M059J (cell line): ENCODE measurements around the gene ZBTB32. TPM values are rescaled to one million over a fixed set of nuclear protein-coding genes. Genes with fewer than 3 reads are reported as not detected.
"Not testable (repeated sequence)": the region's sequence is repeated elsewhere in the genome, so short reads cannot be mapped to it uniquely, and the experiment has no call there.

Experiments
- DNase-seq: peaks from one replicate; pipeline ENCODE4 v3.0.0-alpha.2; 2012; ENCODE audit warnings: low read depth
- total RNA-seq: library from RNA; depleted of rRNA; stranded (reverse); fragments of >200 nt; shearing (Covaris generic); gene quantifications from 2 replicates; pipeline ENCODE4 v1.2.3, GENCODE V29; 2014; rRNA removed

ZBTB32 gene, protein sequence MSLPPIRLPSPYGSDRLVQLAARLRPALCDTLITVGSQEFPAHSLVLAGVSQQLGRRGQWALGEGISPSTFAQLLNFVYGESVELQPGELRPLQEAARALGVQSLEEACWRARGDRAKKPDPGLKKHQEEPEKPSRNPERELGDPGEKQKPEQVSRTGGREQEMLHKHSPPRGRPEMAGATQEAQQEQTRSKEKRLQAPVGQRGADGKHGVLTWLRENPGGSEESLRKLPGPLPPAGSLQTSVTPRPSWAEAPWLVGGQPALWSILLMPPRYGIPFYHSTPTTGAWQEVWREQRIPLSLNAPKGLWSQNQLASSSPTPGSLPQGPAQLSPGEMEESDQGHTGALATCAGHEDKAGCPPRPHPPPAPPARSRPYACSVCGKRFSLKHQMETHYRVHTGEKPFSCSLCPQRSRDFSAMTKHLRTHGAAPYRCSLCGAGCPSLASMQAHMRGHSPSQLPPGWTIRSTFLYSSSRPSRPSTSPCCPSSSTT
- total RNA-seq, result not detected in 2 replicates

DNA sequence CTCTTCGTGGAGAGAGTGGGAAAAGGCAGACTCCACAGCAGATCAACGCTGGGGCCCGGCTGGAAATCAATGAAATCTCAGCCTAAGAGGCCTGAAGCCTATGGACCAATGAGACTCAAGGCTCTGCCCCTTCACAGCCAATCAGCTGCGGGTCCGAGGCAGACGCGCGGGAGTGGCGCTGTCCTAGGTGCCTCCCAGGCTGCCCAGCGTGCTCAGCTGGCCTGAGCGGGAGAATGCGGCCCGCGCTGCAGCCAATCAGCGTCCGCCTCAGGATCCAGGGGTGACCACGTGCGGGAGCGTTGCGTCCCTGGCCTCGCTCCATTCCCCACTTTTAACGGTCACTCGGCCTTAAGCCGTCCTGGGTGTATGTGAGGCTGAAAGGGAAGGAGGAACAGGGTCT lies at the start of gene ZBTB32:
TSS of gene ZBTB32 (plus strand) at position 341 of the 400 bp plus-strand sequence. CDS start 10,069 bp downstream, outside the sequence.
- peak; percentile 37 for DNase-seq

DNA sequence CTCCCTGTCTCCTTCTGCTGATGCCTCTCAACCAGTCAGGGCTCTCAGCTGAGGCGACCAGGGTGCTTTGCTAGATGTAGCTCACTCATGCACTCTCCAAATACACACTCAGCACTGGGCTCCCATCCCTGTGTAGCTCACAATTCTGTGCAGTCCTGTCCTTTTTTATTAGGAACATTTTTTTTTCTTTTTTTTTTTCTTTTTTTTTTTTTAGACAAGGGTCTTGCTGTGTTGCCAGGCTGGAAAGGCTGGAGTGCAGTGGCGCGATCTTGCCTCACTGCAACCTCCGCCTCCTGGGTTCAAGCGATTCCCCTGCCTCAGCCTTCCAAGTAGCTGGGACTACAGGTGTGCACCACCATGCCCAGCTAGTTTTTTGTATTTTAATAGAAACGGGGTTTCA lies 49.5 kb upstream of the ZBTB32 start:
- not testable (repeated sequence) for DNase-seq

DNA sequence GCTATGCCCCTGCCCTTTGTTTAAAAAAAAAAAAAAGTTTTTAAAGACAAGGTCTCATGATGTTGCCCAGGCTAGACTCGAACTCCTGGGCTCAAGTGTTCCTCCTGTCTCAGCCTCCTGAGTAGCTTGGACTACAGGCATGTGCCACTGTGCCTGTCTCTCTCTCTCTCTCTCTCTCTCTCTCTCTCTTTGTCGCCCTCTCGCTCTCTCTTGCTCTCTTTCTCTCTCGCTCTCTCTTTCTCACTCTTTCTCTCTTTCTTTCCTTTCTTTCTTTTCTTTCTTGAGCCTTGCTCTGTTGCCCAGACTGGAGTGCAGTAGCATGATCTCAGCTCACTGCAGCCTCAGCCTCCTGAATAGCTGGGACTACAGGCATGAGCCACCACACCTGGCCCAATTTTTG lies 48.8 kb upstream of the ZBTB32 start:
- DNase-seq, result no peak

DNA sequence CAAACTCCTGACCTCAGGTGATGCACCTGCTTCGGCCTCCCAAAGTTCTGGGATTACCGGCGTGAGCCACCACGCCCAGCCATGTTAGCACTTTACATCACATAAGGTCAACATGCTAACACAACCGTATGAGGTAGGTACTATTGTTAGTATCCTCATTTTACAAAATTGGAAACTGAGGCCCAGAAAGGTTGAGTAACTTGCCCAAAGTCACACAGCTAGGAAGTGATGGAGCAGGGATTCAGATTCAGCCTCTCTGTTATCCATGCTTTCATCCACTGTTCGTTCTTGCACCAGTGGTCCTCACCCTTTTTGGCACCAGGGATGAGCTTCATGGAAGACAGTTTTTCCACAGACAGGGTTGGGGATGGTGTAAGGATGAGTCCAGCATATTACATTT lies 47.7 kb upstream of the ZBTB32 start:
- DNase-seq, result no peak

DNA sequence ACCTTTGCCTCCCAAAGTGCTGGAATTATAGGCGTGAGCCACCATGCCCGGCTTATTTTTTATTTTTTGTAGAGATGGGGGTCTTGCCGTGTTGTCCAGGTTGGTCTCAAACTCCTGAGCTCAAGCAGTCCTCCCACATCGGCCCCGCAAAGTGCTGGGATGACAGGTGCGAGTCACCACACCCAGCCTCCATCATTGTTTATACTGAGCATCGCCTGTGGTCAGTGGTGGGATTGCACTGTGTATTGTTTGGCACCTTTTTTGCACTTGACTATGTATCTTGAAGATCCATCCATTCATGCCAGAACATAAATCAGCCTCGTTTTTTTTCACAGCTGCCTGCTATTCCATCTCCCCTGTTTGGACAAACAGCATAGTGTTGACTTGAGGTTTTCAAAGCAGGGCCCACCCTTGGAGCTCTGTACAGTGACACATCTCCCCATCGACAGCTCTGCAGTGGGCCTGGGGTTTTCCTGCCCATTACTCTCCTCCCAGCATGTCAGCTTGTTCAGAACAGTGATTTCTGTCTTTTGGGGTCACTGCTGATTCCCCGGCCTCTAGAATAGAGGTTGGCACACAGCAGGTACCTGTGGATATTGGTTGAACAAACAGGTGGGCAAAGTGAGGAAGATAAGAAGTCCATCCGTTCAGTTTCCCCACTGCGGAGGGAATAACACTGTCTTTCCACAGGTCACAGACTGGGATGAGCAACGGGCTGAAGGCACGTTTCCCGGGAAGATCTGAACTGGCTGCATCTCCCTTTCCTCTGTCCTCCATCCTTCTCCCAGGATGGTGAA lies 46.3 kb upstream of the ZBTB32 start:
- DNase-seq, result peak; percentile 36

DNA sequence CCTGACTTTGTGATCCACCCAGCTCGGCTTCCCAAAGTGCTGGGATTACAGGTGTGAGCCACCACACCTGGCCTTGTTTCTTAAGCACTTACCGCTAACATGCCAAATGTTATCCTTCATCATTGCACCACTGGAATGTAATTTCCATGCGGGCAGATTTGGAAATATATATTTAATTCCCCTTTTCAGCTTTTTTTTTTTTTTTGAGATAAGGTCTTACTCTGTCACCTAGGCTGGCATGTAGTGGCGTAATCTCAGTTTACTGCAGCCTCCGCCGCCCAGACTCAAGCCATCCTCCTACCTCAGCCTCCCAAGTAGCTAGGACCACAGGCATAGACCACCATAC lies 42.4 kb upstream of the ZBTB32 start:
- DNase-seq, result no peak

DNA sequence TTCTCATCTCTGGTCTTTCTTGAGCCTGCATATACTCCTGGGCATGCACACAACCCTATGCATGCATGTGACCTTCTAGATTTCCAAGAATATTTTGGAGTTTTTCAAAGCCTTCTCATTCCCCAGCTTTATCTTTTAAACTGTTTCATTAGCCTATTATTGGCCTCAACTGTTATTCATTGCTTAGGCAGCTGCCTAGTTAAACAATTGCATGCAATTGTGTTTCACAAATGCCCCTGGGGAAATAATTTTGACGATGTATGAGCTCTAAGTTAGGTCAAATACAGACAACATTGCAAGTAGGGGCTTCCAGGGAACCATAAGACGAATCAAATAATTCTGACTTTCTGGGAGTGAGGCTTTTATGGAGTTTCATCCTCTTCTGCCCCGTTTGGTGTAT lies 40.4 kb upstream of the ZBTB32 start:
- no peak for DNase-seq

DNA sequence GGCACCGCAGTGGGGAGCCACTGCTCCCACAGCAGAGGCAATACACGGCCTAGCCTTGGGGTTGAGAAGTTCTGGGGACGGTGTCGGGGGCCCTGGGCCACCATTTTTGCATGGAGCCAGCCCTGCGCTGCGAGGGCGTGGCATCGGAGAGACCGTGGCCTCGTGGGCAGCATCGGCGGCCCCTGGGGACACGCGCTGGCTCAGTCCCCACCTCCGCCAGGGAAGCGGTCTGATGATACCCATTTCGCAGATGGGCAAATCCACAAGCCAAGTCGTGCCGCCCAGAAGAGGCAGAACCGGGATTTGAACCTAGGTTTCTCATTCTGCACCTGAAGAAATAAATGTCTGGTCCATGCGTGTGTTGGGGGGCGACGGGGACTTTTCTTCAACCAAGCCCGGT lies 39.2 kb upstream of the ZBTB32 start:
- no peak for DNase-seq

DNA sequence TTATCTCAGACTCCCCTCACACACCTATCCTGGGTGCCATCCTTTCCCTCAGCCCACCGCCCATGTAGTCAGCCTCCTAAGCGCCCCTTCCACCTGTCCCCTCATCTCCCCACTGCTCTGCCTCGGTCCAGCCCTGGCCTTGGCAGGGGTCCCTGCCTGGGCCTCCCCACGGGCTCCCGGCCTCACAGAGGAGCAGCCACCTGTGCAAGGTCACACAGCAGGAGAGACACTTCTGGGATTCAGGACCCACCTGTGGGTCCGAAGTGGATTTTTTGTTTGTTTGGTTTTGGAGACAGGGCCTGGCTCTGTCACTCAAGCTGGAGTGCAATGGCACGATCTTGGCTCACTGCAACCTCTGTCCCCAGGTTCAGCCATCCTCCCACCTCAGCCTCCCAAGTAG lies 38.8 kb upstream of the ZBTB32 start:
- no peak for DNase-seq

DNA sequence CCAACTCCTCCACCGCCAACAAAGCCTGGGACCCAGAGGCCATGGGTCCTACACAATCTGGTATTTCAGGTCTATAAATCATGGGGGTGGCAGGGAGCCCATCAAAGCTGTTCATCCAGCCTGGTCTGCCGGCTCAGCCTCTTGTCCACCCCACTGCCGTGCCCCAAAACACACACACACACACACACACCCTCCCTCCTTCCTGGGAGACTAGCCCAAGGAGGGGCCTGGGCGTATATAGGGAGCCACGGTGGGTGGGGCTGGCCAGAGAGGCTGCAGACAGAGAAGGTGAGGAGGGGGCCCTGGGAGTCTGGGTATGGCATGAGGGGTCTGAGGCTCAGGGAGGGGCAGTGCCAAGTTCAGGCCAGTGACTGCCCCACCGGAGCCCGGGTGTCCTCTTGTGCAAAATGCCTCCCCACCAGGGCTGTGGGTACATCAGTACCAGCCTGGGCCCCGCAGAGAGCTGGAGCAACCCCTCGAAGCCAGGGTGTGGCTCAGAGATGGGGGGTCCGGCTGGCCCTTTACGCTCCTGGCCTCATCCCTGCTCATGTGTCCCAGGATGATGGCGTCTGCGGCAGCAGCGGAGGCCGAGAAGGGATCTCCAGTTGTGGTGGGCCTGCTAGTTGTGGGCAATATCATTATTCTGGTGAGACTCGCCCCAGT lies 38.0 kb upstream of the ZBTB32 start, which contains the start of gene UPK1A:
TSS of gene UPK1A (plus strand) at position 267 of the 663 bp plus-strand sequence. CDS start at position 563, 296 bp downstream.
- no peak for DNase-seq

DNA sequence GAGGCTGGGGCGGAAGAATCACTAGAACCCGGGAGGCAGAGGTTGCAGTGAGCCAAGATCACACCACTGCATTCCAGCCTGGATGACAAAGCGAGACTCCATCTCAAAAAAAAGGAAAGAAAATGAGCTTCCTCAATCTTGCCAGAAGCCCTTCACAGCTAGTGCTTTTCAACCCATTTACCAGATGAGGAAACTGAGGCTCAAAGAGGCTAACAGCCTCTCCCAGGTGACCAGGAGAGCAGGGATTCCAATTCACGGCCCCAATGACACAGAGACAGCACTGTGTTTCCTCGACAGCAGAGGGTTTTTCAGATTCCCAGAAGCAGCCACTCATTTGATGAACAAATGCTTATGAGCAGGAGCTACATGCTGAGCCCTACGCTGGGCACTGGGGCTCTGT lies 34.8 kb upstream of the ZBTB32 start:
- no peak for DNase-seq

DNA sequence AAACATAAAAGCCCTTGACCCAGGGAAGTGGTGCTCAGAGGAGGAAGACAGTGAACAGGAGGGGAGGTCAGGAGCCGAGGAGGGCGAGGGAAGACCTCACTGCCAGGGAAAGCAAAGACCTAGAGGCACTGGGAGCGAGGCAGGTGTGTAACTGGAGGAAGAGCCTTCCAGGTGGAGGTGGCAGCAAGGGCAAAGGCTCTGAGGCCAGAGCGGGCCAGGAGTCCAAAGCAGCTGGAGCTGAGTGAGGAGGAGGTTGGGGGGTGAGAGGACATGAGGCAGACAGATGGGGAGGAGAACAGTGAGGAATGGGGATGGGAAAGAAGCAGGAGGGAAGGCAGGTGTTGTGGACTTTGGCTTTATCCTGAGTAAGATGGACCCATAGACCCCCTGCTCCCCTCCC lies 34.4 kb upstream of the ZBTB32 start:
- DNase-seq, result no peak

DNA sequence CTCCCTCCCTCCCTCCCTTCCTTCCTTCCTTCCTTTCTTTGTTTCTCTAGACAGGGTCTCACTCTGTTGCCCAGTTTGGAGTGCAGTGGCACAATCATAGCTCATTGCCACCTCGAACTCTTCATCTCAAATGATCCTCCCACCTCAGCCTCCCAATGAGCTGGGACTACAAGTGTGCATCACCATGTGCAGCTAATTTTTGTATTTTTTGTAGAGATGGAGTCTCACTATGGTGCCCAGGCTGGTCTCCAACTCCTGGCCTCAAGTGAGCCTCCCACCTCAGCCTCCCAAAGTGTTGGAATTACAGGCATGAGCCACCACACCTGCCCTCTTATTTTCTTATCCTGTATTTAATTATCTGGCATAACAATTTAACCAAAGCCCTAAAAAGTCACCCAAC lies 33.7 kb upstream of the ZBTB32 start:
- DNase-seq, result no peak

DNA sequence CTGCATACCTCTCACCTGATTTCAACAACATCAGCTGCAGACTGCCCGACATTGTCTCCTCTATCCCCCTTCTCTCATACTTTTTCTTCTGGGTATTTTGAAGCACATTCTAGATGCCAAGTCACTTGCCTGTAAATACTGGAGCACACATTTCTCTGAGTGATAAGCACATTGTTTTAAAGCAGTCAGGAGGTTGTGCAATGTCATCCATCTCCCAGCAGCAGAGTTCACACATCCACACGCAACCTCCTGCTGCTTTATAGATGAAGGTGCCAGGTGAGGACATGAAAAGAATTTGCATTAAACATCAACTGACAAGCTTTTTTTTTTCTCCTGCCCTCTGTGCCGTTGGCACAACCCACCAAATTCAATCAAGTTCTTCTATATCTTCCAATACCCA lies 32.5 kb upstream of the ZBTB32 start:
- no peak for DNase-seq

DNA sequence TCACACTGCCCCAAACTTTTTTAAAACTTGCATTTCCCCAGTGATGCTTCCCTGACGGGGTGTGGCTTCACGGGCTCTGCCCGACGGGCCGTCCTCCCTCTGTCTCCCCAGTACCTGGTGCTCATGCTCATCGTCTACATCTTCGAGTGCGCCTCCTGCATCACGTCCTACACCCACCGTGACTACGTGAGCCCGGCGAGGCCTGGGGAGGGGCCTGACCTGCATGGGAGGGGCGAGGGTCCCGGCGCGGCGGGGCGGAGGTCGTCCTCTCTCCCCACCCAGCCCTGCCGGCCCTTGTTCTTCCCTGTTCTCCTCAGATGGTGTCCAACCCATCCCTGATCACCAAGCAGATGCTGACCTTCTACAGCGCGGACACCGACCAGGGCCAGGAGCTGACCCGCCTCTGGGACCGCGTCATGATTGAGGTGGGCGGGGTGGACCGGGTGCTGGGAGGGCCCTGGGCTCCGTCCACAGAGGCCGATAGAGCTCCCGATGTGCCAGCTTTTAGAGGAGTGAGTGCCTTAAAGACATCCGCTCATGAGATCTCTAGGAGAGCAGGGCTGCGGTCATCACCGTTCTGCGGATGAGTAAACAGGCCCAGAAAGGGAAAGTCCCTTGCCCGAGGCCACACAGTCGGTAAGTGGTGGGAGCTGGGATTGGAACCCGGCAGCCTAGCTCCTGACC lies 31.1 kb upstream of the ZBTB32 start:
- DNase-seq, result peak; percentile 67

DNA sequence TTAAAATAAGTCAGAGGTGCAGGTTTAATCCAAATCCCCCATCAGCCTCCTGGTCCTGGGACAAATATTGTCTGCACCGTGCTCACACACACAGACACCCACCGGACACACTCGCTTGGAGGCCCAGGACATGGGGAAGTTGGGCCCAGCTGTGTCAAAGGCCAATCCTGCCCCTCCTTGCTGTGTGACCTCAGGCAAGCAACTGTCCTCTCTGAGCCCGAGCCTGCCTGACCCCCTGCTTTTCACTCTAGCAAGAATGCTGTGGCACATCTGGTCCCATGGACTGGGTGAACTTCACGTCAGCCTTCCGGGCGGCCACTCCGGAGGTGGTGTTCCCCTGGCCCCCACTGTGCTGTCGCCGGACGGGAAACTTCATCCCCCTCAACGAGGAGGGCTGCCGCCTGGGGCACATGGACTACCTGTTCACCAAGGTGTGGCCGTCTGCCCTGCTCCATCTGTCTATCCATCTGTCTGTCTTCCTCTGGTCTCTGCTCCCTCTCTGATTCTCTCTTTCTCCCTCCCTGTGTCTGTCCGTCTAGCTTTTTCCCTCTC lies 28.7 kb upstream of the ZBTB32 start:
- DNase-seq, result no peak

DNA sequence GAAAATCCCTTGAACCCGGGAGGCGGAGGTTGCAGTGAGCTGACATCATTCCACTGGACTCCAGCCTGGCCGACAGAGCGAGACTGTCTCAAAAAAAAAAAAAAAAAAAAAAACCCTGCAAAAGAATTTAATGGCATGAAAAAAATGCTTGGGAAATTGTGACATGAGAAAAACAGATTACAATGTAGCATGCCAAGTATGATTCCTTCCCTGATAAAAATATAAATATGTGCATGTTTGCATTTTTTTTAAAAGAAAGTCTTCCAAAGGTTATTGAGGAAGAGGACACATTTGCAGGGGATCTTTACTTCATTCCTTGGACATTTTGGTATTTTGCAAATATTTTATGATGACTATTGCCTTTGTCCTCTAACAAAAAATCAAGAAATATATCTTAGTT lies 14.5 kb upstream of the ZBTB32 start:
- DNase-seq, result no peak

DNA sequence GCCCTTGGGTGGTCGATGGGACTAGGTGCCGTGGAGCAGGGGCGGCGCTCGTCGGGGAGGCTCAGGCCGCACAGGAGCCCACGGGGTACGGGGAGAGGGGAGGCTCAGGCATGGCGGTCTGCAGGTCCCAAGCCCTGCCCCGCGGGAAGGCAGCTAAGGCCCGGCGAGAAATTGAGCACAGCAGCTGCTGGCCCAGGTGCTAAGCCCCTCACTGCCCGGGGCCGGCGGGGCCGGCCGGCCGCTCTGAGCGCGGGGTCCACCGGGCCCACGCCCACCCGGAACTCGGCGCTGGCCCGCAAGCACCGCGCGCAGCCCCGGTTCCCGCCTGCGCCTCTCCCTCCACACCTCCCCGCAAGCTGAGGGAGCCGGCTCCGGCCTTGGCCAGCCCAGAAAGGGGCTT lies 13.3 kb upstream of the ZBTB32 start:
- not testable (repeated sequence) for DNase-seq

DNA sequence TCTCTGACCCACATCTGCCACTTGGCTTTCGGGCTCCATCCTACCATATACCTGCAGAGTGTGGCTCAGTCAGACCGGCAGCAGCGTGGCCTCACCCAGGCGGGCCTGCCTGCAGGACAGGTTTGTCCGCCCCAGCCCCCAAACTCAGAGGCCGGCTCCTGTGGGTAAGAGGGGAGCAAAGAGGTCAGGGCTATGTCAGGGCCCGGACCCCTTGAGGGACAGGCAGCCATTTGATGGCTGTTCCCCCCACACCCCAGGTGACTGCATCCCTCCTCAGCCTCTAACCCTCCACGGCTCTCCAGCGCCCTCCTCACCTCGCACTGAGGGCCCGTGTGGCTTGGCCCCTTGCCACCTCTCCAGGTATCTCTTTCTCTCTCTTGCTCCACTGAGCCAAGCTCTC lies 12.3 kb upstream of the ZBTB32 start:
- no peak for DNase-seq

DNA sequence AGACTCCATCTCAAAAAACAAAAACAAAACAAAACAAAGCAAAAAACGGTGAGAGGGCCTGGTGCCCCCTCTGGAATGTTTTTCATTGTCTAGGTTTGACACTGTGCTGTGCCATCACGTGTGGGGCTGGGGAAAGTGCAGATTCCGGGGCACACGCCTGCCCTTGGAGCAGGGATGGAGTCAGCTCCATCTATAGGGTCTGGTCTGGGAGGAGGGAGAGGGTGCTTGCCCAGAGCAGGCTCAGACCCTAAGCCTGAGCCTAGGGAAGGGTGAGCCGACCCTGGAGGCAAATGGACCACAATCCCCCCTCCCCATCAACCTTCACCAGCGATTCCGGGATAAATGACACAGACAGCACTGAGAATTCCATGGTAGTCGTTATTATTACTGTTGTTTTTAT lies 10.9 kb upstream of the ZBTB32 start:
- DNase-seq, result no peak

DNA sequence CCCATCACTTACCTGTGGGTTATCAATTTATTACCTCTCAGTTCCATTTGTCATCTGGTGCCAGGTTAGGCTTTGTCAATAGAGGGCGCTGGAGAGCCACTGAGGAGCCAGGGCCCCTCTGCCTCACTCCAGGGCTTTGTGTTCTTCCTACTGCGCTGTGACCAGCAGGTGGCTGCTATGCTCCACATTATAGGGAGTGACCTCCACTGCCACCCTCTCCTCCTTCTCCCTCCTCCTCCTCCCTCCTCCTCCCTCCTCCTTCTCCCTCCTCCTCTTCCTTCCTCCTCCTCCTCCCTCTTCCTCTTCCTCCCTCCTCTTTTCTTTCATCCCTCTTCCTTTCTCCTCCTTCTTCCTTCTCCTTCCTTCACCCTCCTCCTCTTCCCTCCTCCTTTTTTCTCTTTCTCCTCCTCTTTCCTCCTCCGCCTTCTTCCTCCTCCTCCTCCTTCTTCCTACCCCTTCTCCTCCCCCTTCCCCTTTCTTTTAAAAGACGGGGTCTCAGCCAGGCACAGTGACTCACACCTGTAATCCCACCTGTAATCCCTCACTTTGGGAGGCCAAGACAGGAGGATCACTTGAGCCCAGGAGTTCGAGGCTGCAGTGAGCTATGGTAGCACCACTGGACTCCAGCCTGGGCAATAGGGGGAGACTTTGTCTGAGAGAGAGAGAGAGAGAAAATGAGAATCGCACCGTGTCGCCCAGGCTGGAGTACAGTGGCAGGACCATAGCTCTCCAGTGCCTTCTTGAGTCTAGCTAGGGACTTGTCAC lies 10.3 kb upstream of the ZBTB32 start:
- DNase-seq, result peak; percentile 84
